HUES6 (cell line): Measurements from ENCODE around the gene UBE3B.

ENCODE experiments used
- H3K27ac ChIP-seq: 2 replicates; pipeline ENCODE4 v1.7.0; 2013; ENCODE audit warnings: low read depth, mild to moderate bottlenecking, low read length, inconsistent platforms
- H3K27me3 ChIP-seq: 2 replicates; pipeline ENCODE4 v1.6.1; 2013; ENCODE audit warnings: low read length; ENCODE audit not compliant: control insufficient read depth, insufficient read depth
- H3K36me3 ChIP-seq: 2 replicates; pipeline ENCODE4 v1.6.1; 2013; ENCODE audit warnings: low read length; ENCODE audit not compliant: control insufficient read depth, insufficient read depth
- H3K4me1 ChIP-seq: 2 replicates; pipeline ENCODE4 v1.6.1; 2013; ENCODE audit warnings: low read length; ENCODE audit not compliant: control insufficient read depth, insufficient read depth
- H3K4me3 ChIP-seq: 2 replicates; pipeline ENCODE4 v1.5.1; 2013; ENCODE audit warnings: low read depth, low read length
- H3K9ac ChIP-seq: one replicate; pipeline ENCODE4 v1.6.1; 2013; ENCODE audit warnings: mild to moderate bottlenecking, low read length
- H3K9me3 ChIP-seq: 2 replicates; pipeline ENCODE4 v1.6.1; 2013; ENCODE audit warnings: low read depth, low read length; ENCODE audit not compliant: control insufficient read depth, insufficient read depth

Gene UBE3B

DNA sequence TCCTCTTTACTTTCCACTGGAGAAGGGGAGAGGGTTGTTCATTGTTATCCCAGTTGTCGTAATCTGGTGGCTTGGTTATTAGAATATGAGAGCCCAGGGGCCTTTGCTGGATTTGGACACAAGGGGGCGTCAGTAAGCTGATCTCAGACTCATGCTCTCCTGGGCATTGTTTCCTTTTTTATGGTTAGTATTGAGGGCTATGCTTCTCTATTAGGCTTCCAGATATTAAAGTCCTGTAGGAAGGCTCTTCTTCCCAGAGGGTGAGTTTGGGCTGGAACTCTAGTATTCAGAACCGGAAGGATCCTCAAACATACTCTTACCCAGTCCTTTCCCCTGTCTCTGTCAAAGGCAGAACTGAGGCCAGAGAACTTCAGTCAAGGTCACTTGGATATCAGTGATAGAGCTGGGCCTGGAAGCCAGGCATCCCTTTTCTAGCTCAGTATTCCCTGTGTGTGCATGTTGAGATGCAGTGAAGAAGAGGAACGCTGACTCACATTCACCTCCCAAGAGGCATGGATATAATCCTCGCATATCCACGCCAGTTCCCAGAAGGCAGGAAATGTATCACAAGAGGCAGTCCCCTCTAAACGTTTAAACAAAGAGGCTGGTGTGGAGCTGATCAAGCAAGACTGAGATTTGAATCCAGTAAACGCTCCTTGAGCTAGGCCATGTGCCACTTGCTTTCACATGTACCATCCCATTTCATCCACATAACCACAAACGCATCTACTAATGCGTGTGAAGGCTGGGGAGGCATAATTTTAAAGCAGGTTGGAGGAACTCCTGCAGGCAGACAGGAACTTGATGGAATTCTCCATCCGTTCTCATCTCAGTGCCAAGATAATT is 41.6 kb downstream of the UBE3B start:
- H3K27ac ChIP-seq = no peak overlapping the region
- H3K27me3 ChIP-seq = no peaks in the 10 kb centered on the region
- no peak overlapping the region for H3K4me3 ChIP-seq
- H3K9me3 ChIP-seq = no peaks in the 10 kb centered on the region
- H3K4me1 ChIP-seq = peaks cover 7% of the 10 kb centered on the region
- no peak overlapping the region for H3K9ac ChIP-seq
- peaks cover 57% of the 10 kb centered on the region for H3K36me3 ChIP-seq

DNA sequence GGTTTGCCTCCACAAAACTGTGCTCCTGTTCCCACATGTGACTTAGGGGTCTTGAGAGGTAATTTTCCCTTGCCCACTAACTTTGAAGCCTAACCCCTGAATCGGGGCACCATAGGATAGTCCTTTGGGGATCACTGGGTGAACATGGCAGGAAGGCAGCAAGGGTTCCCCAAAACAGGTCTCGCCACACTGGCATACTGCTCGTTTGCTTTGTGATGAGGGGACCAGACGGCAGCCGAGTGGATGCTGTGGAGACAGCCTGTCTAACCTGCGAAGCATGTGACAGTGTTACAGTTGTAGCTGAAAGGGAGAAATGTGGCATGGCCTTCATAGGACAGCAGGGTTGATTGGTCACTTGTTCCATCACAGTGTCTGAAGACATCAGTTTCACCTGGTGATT is 42.4 kb downstream of the UBE3B start:
- no peak overlapping the region for H3K4me3 ChIP-seq
- H3K36me3 ChIP-seq = peaks cover 59% of the 10 kb centered on the region
- no peak overlapping the region for H3K27ac ChIP-seq
- H3K4me1 ChIP-seq = peaks cover 7% of the 10 kb centered on the region
- no peaks in the 10 kb centered on the region for H3K27me3 ChIP-seq
- no peaks in the 10 kb centered on the region for H3K9me3 ChIP-seq
- H3K9ac ChIP-seq = no peak overlapping the region

GRCh38 chr12:109521831-109522230 is 44.4 kb downstream of the UBE3B start:
- no peak overlapping the region for H3K27ac ChIP-seq
- H3K27me3 ChIP-seq = no peaks in the 10 kb centered on the region
- no peak overlapping the region for H3K9ac ChIP-seq
- peaks cover 55% of the 10 kb centered on the region for H3K36me3 ChIP-seq
- no peaks in the 10 kb centered on the region for H3K9me3 ChIP-seq
- H3K4me1 ChIP-seq = peaks cover 7% of the 10 kb centered on the region
- no peak overlapping the region for H3K4me3 ChIP-seq

DNA sequence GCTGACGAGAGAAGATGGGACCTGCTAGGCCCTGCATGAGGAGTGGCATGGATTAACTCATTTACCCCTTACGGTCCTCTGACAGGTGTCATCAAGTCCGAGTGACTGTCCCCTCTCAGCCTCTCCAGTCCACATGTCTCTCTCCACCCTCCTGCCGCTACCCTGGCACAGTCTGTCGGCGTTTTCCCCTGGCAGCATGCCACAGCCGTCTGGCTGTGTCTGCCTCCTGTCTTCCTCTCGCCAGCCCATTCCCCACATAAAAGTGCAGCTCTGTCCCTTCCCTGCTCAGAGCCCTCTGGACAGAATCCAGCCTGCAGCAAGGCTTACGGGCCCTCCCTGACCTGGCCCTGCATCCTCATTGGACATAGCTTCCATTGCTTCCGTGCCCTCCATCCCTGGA is 45.6 kb downstream of the UBE3B start:
- Histone ChIP-seq H3K4me3 (no peak overlapping the region), H3K27ac (no peak overlapping the region), H3K36me3 (peaks cover 43% of the 10 kb centered on the region), H3K9ac (no peak overlapping the region), H3K9me3 (no peaks in the 10 kb centered on the region), H3K27me3 (no peaks in the 10 kb centered on the region), H3K4me1 (peaks cover 7% of the 10 kb centered on the region)

- no peak overlapping the region for H3K4me3 ChIP-seq
- peaks cover 7% of the 10 kb centered on the region for H3K4me1 ChIP-seq
- no peak overlapping the region for H3K27ac ChIP-seq
- peaks cover 42% of the 10 kb centered on the region for H3K36me3 ChIP-seq
- H3K27me3 ChIP-seq = no peaks in the 10 kb centered on the region
- no peaks in the 10 kb centered on the region for H3K9me3 ChIP-seq
- H3K9ac ChIP-seq = no peak overlapping the region
Observed at GRCh38 chr12:109523504-109523903, 46.1 kb downstream of the UBE3B start.

GRCh38 chr12:109524466-109525278 is 47.2 kb downstream of the UBE3B start:
- Histone ChIP-seq H3K4me1 (peaks cover 3% of the 10 kb centered on the region; the same call in 1 of the 2 replicates), H3K9ac (no peak overlapping the region), H3K27me3 (no peaks in the 10 kb centered on the region), H3K9me3 (no peaks in the 10 kb centered on the region), H3K4me3 (no peak overlapping the region), H3K27ac (no peak overlapping the region), H3K36me3 (peaks cover 41% of the 10 kb centered on the region)

DNA sequence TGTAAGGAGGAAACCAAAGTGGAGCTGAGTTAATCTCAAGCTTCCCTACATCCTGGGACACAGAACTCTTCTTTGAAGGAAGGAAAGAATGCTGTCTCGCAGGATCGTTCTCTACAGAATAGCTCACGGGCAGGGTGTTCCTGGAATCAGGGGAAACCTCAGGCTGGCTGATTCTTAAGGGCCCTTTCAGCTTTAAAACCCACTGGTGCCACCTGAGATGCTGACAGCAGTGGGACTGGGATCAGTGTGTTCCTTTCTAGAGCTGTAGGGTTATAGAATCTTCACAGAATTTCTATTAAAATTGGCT is 47.8 kb downstream of the UBE3B start:
- no peak overlapping the region for H3K9ac ChIP-seq
- peaks cover 39% of the 10 kb centered on the region for H3K36me3 ChIP-seq
- H3K4me3 ChIP-seq = no peak overlapping the region
- peaks cover 6% of the 10 kb centered on the region; the same call in 1 of the 2 replicates for H3K4me1 ChIP-seq
- H3K27me3 ChIP-seq = no peaks in the 10 kb centered on the region
- no peaks in the 10 kb centered on the region for H3K9me3 ChIP-seq
- no peak overlapping the region for H3K27ac ChIP-seq

- no peak overlapping the region for H3K9ac ChIP-seq
Observed at GRCh38 chr12:109527489-109528123, 50.2 kb downstream of the UBE3B start.

DNA sequence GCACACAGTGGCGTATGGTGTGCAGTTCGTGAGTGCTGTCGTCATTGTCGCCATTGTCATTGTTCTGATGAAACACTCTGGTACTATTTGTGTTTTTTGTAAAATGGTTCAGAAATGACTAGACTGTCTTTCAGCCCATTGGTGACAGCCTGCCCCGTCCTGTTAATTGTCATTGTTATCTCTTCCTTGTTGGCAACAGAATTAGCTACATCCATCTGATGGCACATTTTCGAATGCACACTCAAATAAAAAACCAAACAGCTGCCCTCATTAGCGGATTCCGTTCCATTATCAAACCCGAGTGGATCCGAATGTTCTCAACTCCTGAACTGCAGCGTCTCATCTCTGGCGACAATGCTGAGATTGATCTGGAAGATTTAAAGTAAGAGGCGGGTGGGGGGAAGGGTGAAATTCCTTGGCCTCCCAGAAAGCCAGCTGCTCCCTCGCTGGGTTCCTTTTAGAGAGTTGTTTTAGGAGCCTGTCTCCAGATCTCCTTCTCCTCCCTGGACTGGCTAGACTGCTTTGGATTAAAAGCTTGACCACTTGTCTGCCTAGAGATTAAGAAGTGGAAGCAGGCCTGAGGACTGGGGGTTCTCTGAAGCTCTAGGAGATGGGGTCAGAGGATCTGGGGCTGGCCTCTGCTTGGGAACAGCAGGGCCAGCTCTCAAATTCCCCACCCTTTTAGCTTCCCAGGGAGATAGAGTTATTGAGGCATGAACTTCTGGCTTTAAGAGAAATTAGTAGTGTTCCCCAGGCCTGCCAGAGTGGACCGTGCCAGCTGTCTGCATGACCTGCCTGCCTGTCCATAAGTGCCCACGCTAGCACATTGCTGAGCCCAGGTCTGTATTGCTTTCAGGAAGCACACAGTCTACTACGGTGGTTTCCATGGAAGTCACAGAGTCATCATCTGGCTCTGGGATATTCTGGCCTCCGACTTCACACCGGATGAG is 52.5 kb downstream of the UBE3B start:
- Histone ChIP-seq H3K27me3 (no peaks in the 10 kb centered on the region), H3K27ac (peak overlapping the region; percentile 46; the same call in 1 of the 2 replicates), H3K4me3 (no peak overlapping the region), H3K9me3 (no peaks in the 10 kb centered on the region), H3K36me3 (peaks cover 15% of the 10 kb centered on the region), H3K4me1 (peaks cover 12% of the 10 kb centered on the region; the same call in 1 of the 2 replicates), H3K9ac (peak overlapping the region; percentile 3)

More at GRCh38 chr12:109527489-109528123, 50.2 kb downstream of the UBE3B start:
- H3K27ac ChIP-seq = no peak overlapping the region
- H3K27me3 ChIP-seq = no peaks in the 10 kb centered on the region
- H3K4me3 ChIP-seq = no peak overlapping the region
- no peaks in the 10 kb centered on the region for H3K9me3 ChIP-seq
- peaks cover 12% of the 10 kb centered on the region; the same call in 1 of the 2 replicates for H3K4me1 ChIP-seq
- peaks cover 29% of the 10 kb centered on the region for H3K36me3 ChIP-seq

DNA sequence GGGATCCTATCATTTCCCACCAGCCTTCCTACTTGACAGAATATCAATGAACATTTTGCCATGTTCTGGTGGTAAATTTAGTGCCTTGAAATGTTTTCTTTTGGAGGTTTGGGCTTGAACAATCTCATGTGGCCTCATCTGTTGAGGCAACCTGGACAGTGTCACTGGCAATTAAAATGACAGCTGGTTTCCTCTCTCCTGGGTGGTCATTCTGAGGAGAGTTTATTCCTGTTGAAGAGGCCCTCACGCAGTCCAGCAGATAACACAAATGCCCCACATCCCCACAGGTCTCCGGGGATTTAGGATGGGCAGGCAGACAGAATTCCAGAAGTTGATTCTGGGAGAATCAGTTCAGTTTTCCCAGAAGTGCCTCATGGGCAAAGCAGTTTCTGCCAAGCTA is 54.0 kb downstream of the UBE3B start:
- Histone ChIP-seq H3K9me3 (no peaks in the 10 kb centered on the region), H3K27ac (no peak overlapping the region), H3K9ac (no peak overlapping the region), H3K36me3 (peaks cover 15% of the 10 kb centered on the region), H3K4me3 (no peak overlapping the region), H3K27me3 (no peaks in the 10 kb centered on the region), H3K4me1 (peaks cover 12% of the 10 kb centered on the region; the same call in 1 of the 2 replicates)
